ENCODE results near the gene LHFPL3.

LHFPL3 gene

GRCh38 chr7:104945599-104945956, 617.2 kb downstream of the LHFPL3 start:
- DNase-seq, result no peak

DNA sequence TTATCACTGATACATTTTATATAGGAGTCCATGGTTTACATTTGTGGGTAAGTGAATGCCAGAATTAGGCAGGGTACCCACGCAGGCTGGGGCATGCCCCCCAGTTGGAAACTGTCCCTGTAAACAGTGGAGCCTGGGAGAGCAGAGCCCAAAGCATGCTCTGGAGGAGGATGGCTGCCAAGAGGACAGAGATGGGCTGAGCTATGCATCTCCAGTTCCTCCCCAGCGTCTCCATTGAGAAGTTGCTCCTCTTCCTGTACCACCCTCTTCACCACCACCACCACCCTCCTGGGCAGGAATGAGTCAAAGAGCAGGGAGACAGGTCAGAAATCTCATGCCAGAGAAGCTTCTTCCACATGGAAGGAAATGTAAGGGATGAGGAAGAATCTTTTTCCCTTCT, 617.9 kb downstream of the LHFPL3 start:
- DNase-seq, result no peak

DNA sequence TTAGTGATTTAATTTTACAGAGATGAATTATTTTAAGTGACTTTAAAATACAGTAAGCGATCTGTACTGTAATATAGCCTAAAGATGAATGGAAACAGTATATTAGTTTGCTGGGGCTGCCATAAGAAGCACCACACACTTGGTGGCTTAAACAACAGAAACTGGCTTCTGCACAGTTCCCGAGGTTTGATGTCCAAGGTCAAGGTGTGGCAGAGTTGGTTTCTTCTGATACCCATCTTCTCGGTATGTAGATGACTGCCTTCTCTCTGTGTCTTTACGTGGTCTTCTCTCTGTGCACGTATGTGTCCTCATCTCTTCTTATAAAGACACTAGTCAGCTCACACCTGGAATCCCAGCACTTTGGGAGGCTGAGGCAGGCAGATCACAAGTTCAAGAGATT, 621.6 kb downstream of the LHFPL3 start:
- DNase-seq, result no peak

DNA sequence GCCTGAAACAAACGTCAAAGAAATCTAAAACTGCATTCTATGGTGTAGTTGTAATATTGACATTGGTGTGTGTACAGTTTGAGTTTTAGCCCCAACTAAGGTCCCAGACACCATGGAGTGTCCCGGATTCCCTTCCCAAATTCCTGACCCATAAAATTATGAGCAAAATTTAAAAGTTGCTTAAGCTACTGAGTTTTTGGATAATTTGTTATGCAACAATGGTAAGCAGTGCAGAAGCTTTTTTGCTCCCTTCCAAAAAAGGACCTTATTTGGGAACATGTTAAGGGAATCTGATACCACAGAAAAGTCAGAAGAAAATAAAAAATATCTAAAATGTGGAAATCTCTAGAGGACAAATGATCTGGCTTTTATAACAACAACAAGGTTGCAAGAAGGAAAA, 622.4 kb downstream of the LHFPL3 start:
- no peak for DNase-seq

DNA sequence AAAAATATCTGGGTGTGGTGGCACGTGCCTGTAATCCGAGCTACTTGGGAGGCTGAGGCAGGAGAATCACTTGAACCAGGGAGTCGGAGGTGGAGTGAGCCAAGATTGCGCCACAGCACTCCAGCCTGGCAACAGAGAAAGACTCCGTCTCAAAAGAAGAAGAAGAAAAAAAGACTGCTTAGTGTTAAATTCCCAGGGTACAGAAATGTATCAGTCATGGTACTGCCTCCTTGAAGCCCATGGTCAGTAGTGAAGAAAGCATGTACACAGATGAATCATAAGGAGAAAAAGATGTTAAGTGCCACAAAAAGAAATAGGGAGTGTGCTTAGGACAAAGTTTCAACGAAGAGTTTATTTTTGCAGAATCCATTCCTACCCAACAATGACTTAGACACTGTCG, 623.1 kb downstream of the LHFPL3 start:
- no peak for DNase-seq

DNA sequence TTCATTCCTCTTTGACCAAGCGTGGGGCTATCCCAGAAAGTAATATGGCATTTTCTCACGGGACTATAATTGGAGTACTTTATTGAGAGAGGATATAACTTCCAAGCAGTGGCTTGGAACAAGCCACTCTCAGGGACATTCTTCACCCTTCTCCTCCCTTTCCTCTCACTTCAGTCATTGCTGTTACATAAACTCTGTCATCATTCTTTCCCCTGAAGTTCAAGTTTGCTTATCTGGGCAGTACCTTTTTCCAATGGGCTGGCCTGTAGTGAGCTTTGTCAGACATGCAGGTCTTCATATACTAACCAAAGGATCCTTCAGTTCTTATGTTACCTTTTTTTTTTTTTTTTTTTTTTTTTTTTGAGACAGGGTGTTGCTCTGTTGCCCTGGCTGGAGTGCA, 626.9 kb downstream of the LHFPL3 start:
- no peak for DNase-seq
